Panc1 (cell line): ENCODE results near the gene DOCK4. TPM values are rescaled to one million over a fixed set of nuclear protein-coding genes. Genes with fewer than 3 reads are reported as not detected.

ENCODE experiments used
- ATAC-seq: fragments of 200-7000 bp; cut with Tn5 transposase; 2 replicates; pipeline ENCODE4 v1.9.1; 2020; ENCODE audit warnings: mild to moderate bottlenecking, moderate library complexity
- BruUV-seq: library from RNA; stranded (reverse); fragments of 400-500 nt; replicated peaks from 2 replicates; lab custom pipeline; 2021; lab: Mats Ljungman, UMichigan
- CTCF ChIA-PET: fragments of 300-600 bp; sonication (Branson Sonifier 250); formaldehyde crosslinking; loops from one replicate; lab custom pipeline; 2022; ENCODE audit warnings: antibody characterized with exemption; lab: Charles Lee
- POLR2A ChIA-PET: fragments of 300-600 bp; sonication (Branson Sonifier 250); formaldehyde crosslinking; loops from one replicate; lab custom pipeline; 2022; ENCODE audit warnings: antibody characterized with exemption; lab: Charles Lee
- DNase-seq: peaks from one replicate; pipeline ENCODE4 v3.0.0-alpha.2; 2010; ENCODE audit warnings: low read depth, low spot score
- H3K27ac ChIP-seq: 2 replicates; pipeline ENCODE4 v1.5.1; 2011; ENCODE audit warnings: mild to moderate bottlenecking, low read length, inconsistent platforms
- H3K27me3 ChIP-seq: fragments of 200-500 bp; sonication (Bioruptor generic); 2 replicates; pipeline ENCODE4 v1.6.0; 2014; ENCODE audit warnings: low read length, inconsistent platforms; ENCODE audit not compliant: control insufficient read depth, insufficient read depth
- H3K36me3 ChIP-seq: fragments of 200-500 bp; sonication (Bioruptor generic); 2 replicates; pipeline ENCODE4 v1.5.1; 2014; ENCODE audit warnings: inconsistent platforms, mild to moderate bottlenecking, low read length, moderate library complexity; ENCODE audit not compliant: control insufficient read depth, insufficient read depth
- H3K4me1 ChIP-seq: 2 replicates; pipeline ENCODE4 v1.5.1; 2011; ENCODE audit warnings: inconsistent platforms, mild to moderate bottlenecking, low read length, moderate library complexity; ENCODE audit not compliant: control insufficient read depth, insufficient read depth
- H3K4me3 ChIP-seq, 2 experiments: 2 replicates each; pipeline ENCODE4 v1.5.1; 2011 to 2012; ENCODE audit warnings: low read depth in 2 of 2, low read length in 2 of 2, mild to moderate bottlenecking in 2 of 2, inconsistent platforms in 1 of 2, moderate library complexity in 1 of 2
- H3K9me3 ChIP-seq: fragments of 200-500 bp; sonication (Bioruptor generic); 2 replicates; pipeline ENCODE4 v1.5.1; 2014; ENCODE audit warnings: low read depth, mild to moderate bottlenecking, inconsistent platforms, low read length, moderate library complexity; ENCODE audit not compliant: control insufficient read depth, insufficient read depth
- POLR2AphosphoS5 ChIP-seq: IDR thresholded peaks from 2 replicates; pipeline ENCODE4 v1.6.1; 2012; ENCODE audit warnings: mild to moderate bottlenecking, low read depth, low read length, moderate library complexity
- SIN3A ChIP-seq: IDR thresholded peaks from 2 replicates; pipeline ENCODE4 v1.6.1; 2012; ENCODE audit warnings: low read depth, mild to moderate bottlenecking, low read length, moderate library complexity, borderline replicate concordance; ENCODE audit not compliant: insufficient read depth
- TCF7L2 ChIP-seq: IDR thresholded peaks from 2 replicates; pipeline ENCODE4 v1.6.1; 2011; ENCODE audit warnings: mild to moderate bottlenecking, low read depth, low read length, inconsistent platforms
- in situ Hi-C: cut with HindIII; loops from 2 replicates; pipeline ENCODE4 v1.10.0; 2016; ENCODE audit warnings: low sequenced_read_pairs, low pct_unique_long_range_greater_than_20kb
- intact Hi-C: fragments of 100-400 bp; cut with micrococcal nuclease; formaldehyde crosslinking; loops from one replicate; pipeline ENCODE4 v1.10.0; 2022; ENCODE audit not compliant: unreplicated experiment
- total RNA-seq: library from RNA; stranded (reverse); gene quantifications from one replicate; pipeline ENCODE4 v1.2.1, GENCODE V29; 2021; ENCODE audit not compliant: unreplicated experiment
- TF ChIP-seq, protein P1 (sequence below), 2 experiments: IDR thresholded peaks; 2 replicates each; pipeline ENCODE4 v1.6.1; 2011 to 2012; ENCODE audit warnings: low read depth in 2 of 2, control low read depth in 1 of 2, low read length in 1 of 2, mild to moderate bottlenecking in 1 of 2, moderate library complexity in 1 of 2; ENCODE audit not compliant: insufficient read depth in 1 of 2
- TF ChIP-seq, protein P2 (sequence below): fragments of 450-650 bp; IDR thresholded peaks from 2 replicates; pipeline ENCODE4 v1.5.1; 2017; ENCODE audit warnings: mild to moderate bottlenecking

DOCK4 gene
- total RNA-seq, 1 experiment from 2014 or later = 10.8 TPM

DNA sequence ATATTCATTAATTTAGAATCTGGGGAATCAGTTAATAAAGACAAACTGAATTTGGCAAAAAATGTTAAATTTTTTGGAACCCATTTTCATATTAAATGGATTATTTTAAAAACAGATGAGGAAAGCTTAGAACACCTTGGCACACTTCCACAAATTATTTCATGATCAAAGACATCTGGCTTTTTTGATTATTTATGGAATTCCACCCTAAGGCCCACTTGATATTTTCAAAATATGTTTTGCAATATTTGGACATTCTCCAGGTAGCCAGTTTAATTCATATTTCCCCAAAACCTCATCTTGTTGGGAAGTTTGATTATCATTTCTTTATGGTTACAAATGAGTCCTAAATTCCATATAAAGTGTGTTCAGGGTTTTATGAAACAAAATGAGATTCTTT, 129.9 kb downstream of the DOCK4 start:
- H3K4me1 ChIP-seq = peaks cover 7% of the 10 kb centered on the region
- intact Hi-C loops (no loop called here), in situ Hi-C loops (no loop called here)
- no TSS peak for BruUV-seq
- ChIA-PET CTCF (no interaction called here), POLR2A (no interaction called here)
- H3K4me3 ChIP-seq = no peak overlapping the region
- no peak overlapping the region for H3K27ac ChIP-seq
- TF ChIP-seq POLR2AphosphoS5 = no peak
- H3K36me3 ChIP-seq = no peaks in the 10 kb centered on the region
- no peaks in the 10 kb centered on the region for H3K27me3 ChIP-seq
- DNase-seq (no peak), ATAC-seq (no peak)
- H3K9me3 ChIP-seq = no peaks in the 10 kb centered on the region

DNA sequence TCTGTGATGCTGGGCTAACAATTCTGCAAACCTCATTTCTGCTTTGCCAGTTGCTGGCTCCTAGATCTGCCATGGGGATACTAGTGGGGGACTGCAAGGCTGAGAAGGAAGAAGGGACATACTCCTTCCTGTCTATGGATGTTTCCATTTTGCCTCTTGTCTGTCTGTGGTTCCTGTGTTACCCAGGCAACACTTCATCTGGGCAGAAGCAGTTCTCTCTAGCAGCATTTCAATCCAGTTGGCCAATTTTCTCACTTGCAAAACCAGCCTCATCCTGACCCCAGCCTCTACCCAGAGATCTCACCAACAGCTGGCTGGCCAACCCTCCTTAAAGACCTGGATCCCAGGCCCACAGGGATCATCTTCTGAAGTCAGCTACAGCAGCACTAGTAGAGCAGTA, 131.7 kb downstream of the DOCK4 start:
- no peak overlapping the region for H3K27ac ChIP-seq
- TF ChIP-seq, protein P1, sequence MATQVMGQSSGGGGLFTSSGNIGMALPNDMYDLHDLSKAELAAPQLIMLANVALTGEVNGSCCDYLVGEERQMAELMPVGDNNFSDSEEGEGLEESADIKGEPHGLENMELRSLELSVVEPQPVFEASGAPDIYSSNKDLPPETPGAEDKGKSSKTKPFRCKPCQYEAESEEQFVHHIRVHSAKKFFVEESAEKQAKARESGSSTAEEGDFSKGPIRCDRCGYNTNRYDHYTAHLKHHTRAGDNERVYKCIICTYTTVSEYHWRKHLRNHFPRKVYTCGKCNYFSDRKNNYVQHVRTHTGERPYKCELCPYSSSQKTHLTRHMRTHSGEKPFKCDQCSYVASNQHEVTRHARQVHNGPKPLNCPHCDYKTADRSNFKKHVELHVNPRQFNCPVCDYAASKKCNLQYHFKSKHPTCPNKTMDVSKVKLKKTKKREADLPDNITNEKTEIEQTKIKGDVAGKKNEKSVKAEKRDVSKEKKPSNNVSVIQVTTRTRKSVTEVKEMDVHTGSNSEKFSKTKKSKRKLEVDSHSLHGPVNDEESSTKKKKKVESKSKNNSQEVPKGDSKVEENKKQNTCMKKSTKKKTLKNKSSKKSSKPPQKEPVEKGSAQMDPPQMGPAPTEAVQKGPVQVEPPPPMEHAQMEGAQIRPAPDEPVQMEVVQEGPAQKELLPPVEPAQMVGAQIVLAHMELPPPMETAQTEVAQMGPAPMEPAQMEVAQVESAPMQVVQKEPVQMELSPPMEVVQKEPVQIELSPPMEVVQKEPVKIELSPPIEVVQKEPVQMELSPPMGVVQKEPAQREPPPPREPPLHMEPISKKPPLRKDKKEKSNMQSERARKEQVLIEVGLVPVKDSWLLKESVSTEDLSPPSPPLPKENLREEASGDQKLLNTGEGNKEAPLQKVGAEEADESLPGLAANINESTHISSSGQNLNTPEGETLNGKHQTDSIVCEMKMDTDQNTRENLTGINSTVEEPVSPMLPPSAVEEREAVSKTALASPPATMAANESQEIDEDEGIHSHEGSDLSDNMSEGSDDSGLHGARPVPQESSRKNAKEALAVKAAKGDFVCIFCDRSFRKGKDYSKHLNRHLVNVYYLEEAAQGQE (IDR thresholded peaks at IDR 0.05; ENCODE audit: insufficient read depth in 1 of 2, low read depth in 2 of 2, low read length in 1 of 2) = no peak
- no peak for TF ChIP-seq SIN3A
- no peak for TF ChIP-seq TCF7L2
- no peak for TF ChIP-seq POLR2AphosphoS5
- TF ChIP-seq, protein P2, sequence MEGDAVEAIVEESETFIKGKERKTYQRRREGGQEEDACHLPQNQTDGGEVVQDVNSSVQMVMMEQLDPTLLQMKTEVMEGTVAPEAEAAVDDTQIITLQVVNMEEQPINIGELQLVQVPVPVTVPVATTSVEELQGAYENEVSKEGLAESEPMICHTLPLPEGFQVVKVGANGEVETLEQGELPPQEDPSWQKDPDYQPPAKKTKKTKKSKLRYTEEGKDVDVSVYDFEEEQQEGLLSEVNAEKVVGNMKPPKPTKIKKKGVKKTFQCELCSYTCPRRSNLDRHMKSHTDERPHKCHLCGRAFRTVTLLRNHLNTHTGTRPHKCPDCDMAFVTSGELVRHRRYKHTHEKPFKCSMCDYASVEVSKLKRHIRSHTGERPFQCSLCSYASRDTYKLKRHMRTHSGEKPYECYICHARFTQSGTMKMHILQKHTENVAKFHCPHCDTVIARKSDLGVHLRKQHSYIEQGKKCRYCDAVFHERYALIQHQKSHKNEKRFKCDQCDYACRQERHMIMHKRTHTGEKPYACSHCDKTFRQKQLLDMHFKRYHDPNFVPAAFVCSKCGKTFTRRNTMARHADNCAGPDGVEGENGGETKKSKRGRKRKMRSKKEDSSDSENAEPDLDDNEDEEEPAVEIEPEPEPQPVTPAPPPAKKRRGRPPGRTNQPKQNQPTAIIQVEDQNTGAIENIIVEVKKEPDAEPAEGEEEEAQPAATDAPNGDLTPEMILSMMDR = no peak
- ChIA-PET CTCF (interaction anchor here (0.5 kb wide), 1 partner anchor 72 kb away, joined by 5 read pairs; no protein-coding TSS in a partner anchor), POLR2A (no interaction called here)
- ATAC-seq (no peak), DNase-seq (no peak)
- no peaks in the 10 kb centered on the region for H3K4me1 ChIP-seq
- H3K36me3 ChIP-seq = no peaks in the 10 kb centered on the region
- in situ Hi-C loops = no loop called here
- H3K4me3 ChIP-seq = no peak overlapping the region
- intact Hi-C loops = no loop called here
- H3K27me3 ChIP-seq = no peaks in the 10 kb centered on the region
- BruUV-seq = no TSS peak
- no peaks in the 10 kb centered on the region for H3K9me3 ChIP-seq

- no TSS peak for BruUV-seq
These were observed 132.7 kb downstream of the DOCK4 start for GRCh38 chr7:112073530-112073929.

More at GRCh38 chr7:112073530-112073929, 132.7 kb downstream of the DOCK4 start:
- in situ Hi-C loops = no loop called here
- Histone ChIP-seq H3K9me3 (no peaks in the 10 kb centered on the region), H3K4me1 (no peaks in the 10 kb centered on the region), H3K36me3 (no peaks in the 10 kb centered on the region), H3K4me3 (no peak overlapping the region), H3K27me3 (no peaks in the 10 kb centered on the region), H3K27ac (no peak overlapping the region)
- TF ChIP-seq, protein P1 (IDR thresholded peaks at IDR 0.05; ENCODE audit: insufficient read depth in 1 of 2, low read depth in 2 of 2, low read length in 1 of 2) = no peak
- TF ChIP-seq POLR2AphosphoS5 (no peak), SIN3A (no peak), TCF7L2 (no peak)
- TF ChIP-seq, protein P2 = no peak
- ATAC-seq (no peak), DNase-seq (no peak)
- ChIA-PET POLR2A (no interaction called here), CTCF (no interaction called here)
- intact Hi-C loops = no loop called here
